NCI-H345 (cell line): ENCODE results near the gene IFNB1.

Experiments used
- DNase-seq: peaks from one replicate; lab custom pipeline; 2025; lab: John Stamatoyannopoulos, UW

The IFNB1 gene

GRCh38 chr9:21077781-21078180 lies at the start of gene IFNB1:
IFNB1 (minus strand) TSS chr9:21077942; CDS start chr9:21077869, 73 bp downstream.
- no peak for DNase-seq

- DNase-seq, result no peak
Measured at GRCh38 chr9:21121595-21122251, 44.0 kb upstream of the IFNB1 start.

GRCh38 chr9:21121079-21121478 lies 43.3 kb upstream of the IFNB1 start:
- DNase-seq, result no peak

GRCh38 chr9:21119093-21119770 lies 41.5 kb upstream of the IFNB1 start:
- no peak for DNase-seq

GRCh38 chr9:21114311-21114710 lies 36.6 kb upstream of the IFNB1 start:
- no peak for DNase-seq

- peak; percentile 75 for DNase-seq
Measured at GRCh38 chr9:21110708-21111576, 33.2 kb upstream of the IFNB1 start.

GRCh38 chr9:21104787-21105186 lies 27.0 kb upstream of the IFNB1 start:
- DNase-seq, result no peak

- DNase-seq, result no peak
Measured at GRCh38 chr9:21102305-21102704, 24.6 kb upstream of the IFNB1 start.

- DNase-seq, result no peak
Measured at GRCh38 chr9:21097817-21098216, 20.1 kb upstream of the IFNB1 start.

- DNase-seq, result no peak
Measured at GRCh38 chr9:21096901-21097255, 19.1 kb upstream of the IFNB1 start.

GRCh38 chr9:21096172-21096900 lies 18.6 kb upstream of the IFNB1 start:
- no peak for DNase-seq

- no peak for DNase-seq
Measured at GRCh38 chr9:21095561-21095960, 17.8 kb upstream of the IFNB1 start.

GRCh38 chr9:21086538-21086937 lies 8.8 kb upstream of the IFNB1 start:
- DNase-seq, result no peak

GRCh38 chr9:21085005-21085404 lies 7.3 kb upstream of the IFNB1 start:
- DNase-seq, result no peak

GRCh38 chr9:21084242-21084850 lies 6.6 kb upstream of the IFNB1 start:
- no peak for DNase-seq

GRCh38 chr9:21082671-21083070 lies 4.9 kb upstream of the IFNB1 start:
- DNase-seq, result no peak

- no peak for DNase-seq
Measured at GRCh38 chr9:21081999-21082398, 4.3 kb upstream of the IFNB1 start.

- DNase-seq, result no peak
Measured at GRCh38 chr9:21081451-21081850, 3.7 kb upstream of the IFNB1 start.

GRCh38 chr9:21080793-21081192 lies 3.1 kb upstream of the IFNB1 start:
- DNase-seq, result no peak

GRCh38 chr9:21078702-21079101 lies 960 bp upstream of the IFNB1 start:
- no peak for DNase-seq

- no peak for DNase-seq
Measured at GRCh38 chr9:21075484-21075883, 2.3 kb downstream of the IFNB1 start.

- no peak for DNase-seq
Measured at GRCh38 chr9:21070906-21071305, 6.8 kb downstream of the IFNB1 start.
